Transverse colon (tissue), 4 donors: ENCODE results near the gene MCL1. TPM values are rescaled to one million over a fixed set of nuclear protein-coding genes. Genes with fewer than 3 reads are reported as not detected.

ENCODE experiments used
- DNase-seq: peaks from one replicate; pipeline ENCODE4 v3.0.0-alpha.2; 2019
- H3K27ac ChIP-seq, 4 donors: fragments of 200-600 bp; sonication (generic); 2 replicates each; pipeline ENCODE4 v1.5.1; 2016 to 2018; ENCODE audit warnings: inconsistent platforms in 4 of 4
- H3K27me3 ChIP-seq: fragments of 200-600 bp; sonication (generic); 2 replicates; pipeline ENCODE4 v1.5.1; 2017; ENCODE audit warnings: inconsistent platforms
- H3K36me3 ChIP-seq, 4 donors: fragments of 200-600 bp; sonication (generic); 2 replicates each; pipeline ENCODE4 v1.5.1; 2017 to 2019; ENCODE audit warnings: inconsistent platforms in 4 of 4
- H3K4me1 ChIP-seq, 4 donors: fragments of 200-600 bp; sonication (generic); 2 replicates each; pipeline ENCODE4 v1.5.1; 2017 to 2020; ENCODE audit warnings: inconsistent platforms in 4 of 4
- H3K4me3 ChIP-seq, 4 donors: fragments of 200-600 bp; sonication (generic); 1 replicate in 1 of 4; 2 replicates in 3 of 4; pipeline versions ENCODE4 v1.5.1 to v1.6.1; 2017 to 2019; ENCODE audit warnings: inconsistent platforms in 4 of 4
- H3K9me3 ChIP-seq, 2 donors: fragments of 200-600 bp; sonication (generic); 2 replicates each; pipeline ENCODE4 v1.5.1; 2017 to 2019; ENCODE audit warnings: inconsistent platforms in 2 of 2
- EP300 ChIP-seq: sonication (generic); formaldehyde crosslinking; IDR thresholded peaks from one replicate; pipeline ENCODE4 v1.6.1; 2017; ENCODE audit warnings: antibody characterized with exemption, low read depth
- POLR2A ChIP-seq: fragments of 450-650 bp; IDR thresholded peaks from one replicate; pipeline ENCODE4 v1.6.1; 2016; ENCODE audit warnings: antibody characterized with exemption, mild to moderate bottlenecking, moderate library complexity
- POLR2AphosphoS5 ChIP-seq, 3 donors: sonication (generic); formaldehyde crosslinking; IDR thresholded peaks; one replicate each; pipeline ENCODE4 v1.6.1; 2016; ENCODE audit warnings: antibody characterized with exemption in 3 of 3
- WGBS, 2 donors: methylation state at CpG; one replicate each; pipeline ENCODE4 v1.1.5; 2018; ENCODE audit warnings: low coverage in 1 of 2; 5-methylcytosine and 5-hydroxymethylcytosine counted together
- in situ Hi-C, 4 donors: fragments of 200-750 bp; cut with MboI; loops; one replicate each; pipeline versions ENCODE4 v1.15.0 to v1.15.1; 2017; ENCODE audit warnings: low sequenced_read_pairs in 3 of 4, low pct_ligation_motif_present in 1 of 4, low pct_unique_long_range_greater_than_20kb in 1 of 4
- intact Hi-C: fragments of 100-400 bp; cut with DNase I; formaldehyde crosslinking; loops from one replicate; pipeline ENCODE4 v1.15.1; 2023; ENCODE audit warnings: low total_unique reads
- total RNA-seq, 4 donors: library from RNA; depleted of rRNA; stranded (reverse); fragments of >200 nt; gene quantifications; one replicate each; pipeline ENCODE4 v1.1.0, GENCODE V29; 2016
- TF ChIP-seq, protein P1 (sequence below), 5 experiments: fragments of 200-600 bp in 3 of 5; fragments of 450-650 bp in 2 of 5; sonication (generic) in 3 of 5; IDR thresholded peaks; 1 replicate in 2 of 5; 2 replicates in 3 of 5; pipeline ENCODE4 v1.5.1; 2016 to 2017; ENCODE audit warnings: antibody characterized with exemption in 5 of 5, inconsistent platforms in 3 of 5, mild to moderate bottlenecking in 2 of 5, moderate library complexity in 1 of 5

The MCL1 gene
- total RNA-seq, 4 donors from 2014 or later: 176 to 395 (median 269) TPM

DNA sequence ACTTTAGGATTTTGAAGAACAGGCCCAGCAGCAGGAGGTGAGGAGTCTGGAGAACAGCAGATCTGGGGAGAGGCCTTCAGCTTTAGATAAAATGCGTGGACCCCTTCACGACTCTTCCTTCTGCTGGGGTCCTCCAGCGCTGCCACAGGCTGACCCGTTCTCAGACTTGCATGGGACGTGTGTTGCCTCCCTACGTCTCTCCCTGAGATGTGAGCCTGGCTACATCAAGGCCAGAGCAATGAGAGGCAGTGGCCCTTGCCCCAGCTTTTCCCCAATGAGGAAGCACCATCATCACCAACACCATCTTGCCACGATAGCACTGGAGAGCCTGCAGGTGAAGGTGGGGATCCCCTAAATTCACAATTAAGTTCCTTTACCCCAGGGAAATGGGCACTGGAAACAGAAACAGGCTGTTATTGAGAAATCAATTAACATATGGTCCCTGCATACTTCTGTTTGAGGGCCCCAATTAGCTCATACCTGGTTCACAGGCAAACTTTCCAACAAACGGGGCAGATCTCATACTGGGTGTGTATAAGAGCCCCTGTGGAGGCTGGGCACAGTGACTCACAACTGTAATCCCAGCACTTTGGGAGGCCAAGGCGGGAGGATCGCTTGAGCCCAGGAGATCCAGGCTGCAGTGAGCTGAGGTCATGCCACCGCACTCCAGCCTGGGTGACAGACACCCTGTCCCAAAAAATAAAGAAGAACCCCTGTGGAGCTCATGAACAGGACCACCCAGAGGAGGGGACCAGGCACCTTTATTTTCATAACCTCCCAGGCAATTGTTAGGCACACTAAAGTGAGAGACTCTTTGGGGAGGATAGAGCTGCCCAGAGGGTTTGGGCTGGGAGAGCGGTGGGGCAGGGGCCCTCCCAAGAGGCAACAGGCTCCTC is 42.3 kb downstream of the MCL1 start:
- no peaks in the 10 kb centered on the region for H3K36me3 ChIP-seq
- H3K27me3 ChIP-seq: no peaks in the 10 kb centered on the region
- intact Hi-C loops (loop anchor here (10.0 kb wide), 1 partner anchor 52 kb away; the partner anchor contains the start of gene TARS2), in situ Hi-C loops (loop anchor here in 3 of 4 donors (10.0 kb wide), 2 partner anchors 52 to 72 kb away; partner anchors contain the start of gene TARS2 (in 1 of the 3))
- 89% methylated on average over 12 of the region's 12 CpGs; no CpG with 5 or more reads in 1 of the 2 donors for WGBS, 2 donors
- no peak for TF ChIP-seq EP300
- TF ChIP-seq, protein P1, sequence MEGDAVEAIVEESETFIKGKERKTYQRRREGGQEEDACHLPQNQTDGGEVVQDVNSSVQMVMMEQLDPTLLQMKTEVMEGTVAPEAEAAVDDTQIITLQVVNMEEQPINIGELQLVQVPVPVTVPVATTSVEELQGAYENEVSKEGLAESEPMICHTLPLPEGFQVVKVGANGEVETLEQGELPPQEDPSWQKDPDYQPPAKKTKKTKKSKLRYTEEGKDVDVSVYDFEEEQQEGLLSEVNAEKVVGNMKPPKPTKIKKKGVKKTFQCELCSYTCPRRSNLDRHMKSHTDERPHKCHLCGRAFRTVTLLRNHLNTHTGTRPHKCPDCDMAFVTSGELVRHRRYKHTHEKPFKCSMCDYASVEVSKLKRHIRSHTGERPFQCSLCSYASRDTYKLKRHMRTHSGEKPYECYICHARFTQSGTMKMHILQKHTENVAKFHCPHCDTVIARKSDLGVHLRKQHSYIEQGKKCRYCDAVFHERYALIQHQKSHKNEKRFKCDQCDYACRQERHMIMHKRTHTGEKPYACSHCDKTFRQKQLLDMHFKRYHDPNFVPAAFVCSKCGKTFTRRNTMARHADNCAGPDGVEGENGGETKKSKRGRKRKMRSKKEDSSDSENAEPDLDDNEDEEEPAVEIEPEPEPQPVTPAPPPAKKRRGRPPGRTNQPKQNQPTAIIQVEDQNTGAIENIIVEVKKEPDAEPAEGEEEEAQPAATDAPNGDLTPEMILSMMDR (IDR thresholded peaks at IDR 0.05): no peak
- no peak for TF ChIP-seq POLR2A
- TF ChIP-seq POLR2AphosphoS5 (IDR thresholded peaks at IDR 0.05): no peak
- DNase-seq: no peak
- H3K4me3 ChIP-seq: no peak overlapping the region
- peak overlapping the region in 2 of 4 donors; percentile 66 to 67 for H3K27ac ChIP-seq
- peaks cover 0 to 32% (median 14%) of the 10 kb centered on the region in 4 donors for H3K4me1 ChIP-seq
- no peaks in the 10 kb centered on the region for H3K9me3 ChIP-seq

DNA sequence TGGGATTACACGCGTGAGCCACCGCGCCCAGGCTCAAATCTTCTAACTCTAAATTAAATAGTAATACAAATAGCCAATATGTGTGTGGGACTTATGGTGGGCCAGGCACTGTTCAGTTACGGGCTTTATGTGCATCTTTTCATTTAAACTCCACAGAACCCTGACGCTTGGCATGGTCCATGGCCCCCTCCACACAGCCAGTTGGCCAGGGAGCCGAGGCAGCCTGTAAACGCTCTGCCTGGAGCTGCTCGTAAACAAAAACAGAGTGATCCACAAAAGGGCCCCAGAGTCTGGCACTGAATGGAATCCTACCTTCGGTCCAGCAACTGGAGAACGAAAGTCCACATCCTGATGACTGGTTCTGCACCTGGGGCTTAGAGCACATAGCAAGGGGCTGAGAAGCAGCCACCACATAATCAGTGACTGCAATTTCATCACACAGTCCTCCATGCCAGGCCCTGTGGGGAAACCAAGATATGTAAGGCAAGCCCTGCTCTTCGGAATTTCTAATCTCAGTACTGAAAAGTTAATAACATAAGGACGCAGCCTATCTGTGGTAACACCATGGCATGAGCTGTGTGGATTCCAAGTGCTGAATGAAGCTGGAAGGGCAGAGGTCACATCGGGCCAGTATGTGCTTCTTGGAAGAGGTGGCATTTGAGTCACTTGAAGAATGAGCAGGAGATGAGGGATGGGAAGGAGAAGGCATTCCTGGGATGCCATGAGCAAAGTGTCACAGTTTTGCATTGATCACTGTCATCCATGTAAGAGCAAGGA is 43.7 kb downstream of the MCL1 start:
- no peak for DNase-seq
- no peak overlapping the region for H3K4me3 ChIP-seq
- no peak overlapping the region for H3K27ac ChIP-seq
- intact Hi-C loops: loop anchor here (10.0 kb wide), 1 partner anchor 51 kb away; the partner anchor contains the start of gene TARS2
- in situ Hi-C loops: loop anchor here in 3 of 4 donors (10.0 kb wide), 2 partner anchors 51 to 71 kb away; partner anchors contain the start of gene TARS2 (in 1 of the 3)
- no peak for TF ChIP-seq POLR2A
- no peak for TF ChIP-seq EP300
- TF ChIP-seq, protein P1 (IDR thresholded peaks at IDR 0.05): no peak
- no peak for TF ChIP-seq POLR2AphosphoS5 (IDR thresholded peaks at IDR 0.05)
- H3K27me3 ChIP-seq: no peaks in the 10 kb centered on the region
- H3K9me3 ChIP-seq: no peaks in the 10 kb centered on the region
- WGBS, 2 donors: 91 to 93% methylated on average over 3 to 14 of the region's 14 CpGs
- peaks cover 0 to 43% (median 20%) of the 10 kb centered on the region in 4 donors for H3K4me1 ChIP-seq
- no peaks in the 10 kb centered on the region for H3K36me3 ChIP-seq

DNA sequence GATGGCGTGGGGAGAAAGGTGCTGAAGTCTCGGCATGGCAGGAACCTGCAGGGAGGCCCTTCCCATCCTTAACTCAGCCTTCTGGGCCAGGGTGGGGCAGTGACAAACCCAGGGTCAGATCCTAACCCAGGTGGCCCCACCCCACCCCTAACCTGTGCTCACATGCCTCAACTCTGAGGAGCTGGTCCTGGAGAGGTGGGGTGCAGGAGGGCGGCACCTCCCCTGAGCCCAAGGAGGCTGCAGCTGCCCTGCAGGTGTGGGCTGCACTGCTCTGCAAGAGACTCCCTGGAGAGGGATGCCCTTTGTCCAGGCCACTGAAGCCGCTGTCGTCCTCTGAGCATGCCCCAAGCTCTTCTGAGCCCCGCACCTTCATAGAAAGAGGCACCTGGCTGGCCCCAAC is 45.4 kb downstream of the MCL1 start:
- peaks cover 0 to 50% (median 30%) of the 10 kb centered on the region in 4 donors for H3K4me1 ChIP-seq
- H3K9me3 ChIP-seq: no peaks in the 10 kb centered on the region
- WGBS, 2 donors: 81% methylated on average over 6 of the region's 6 CpGs; no CpG with 5 or more reads in 1 of the 2 donors
- in situ Hi-C loops (loop anchor here in 3 of 4 donors (10.0 kb wide), 2 partner anchors 49 to 69 kb away; partner anchors contain the start of gene TARS2 (in 1 of the 3)), intact Hi-C loops (loop anchor here (10.0 kb wide), 1 partner anchor 49 kb away; the partner anchor contains the start of gene TARS2)
- TF ChIP-seq EP300: no peak
- TF ChIP-seq POLR2A: no peak
- no peak for TF ChIP-seq POLR2AphosphoS5 (IDR thresholded peaks at IDR 0.05)
- TF ChIP-seq, protein P1 (IDR thresholded peaks at IDR 0.05): no peak
- peak overlapping the region in 1 of 4 donors; percentile 87 for H3K27ac ChIP-seq
- no peak for DNase-seq
- no peak overlapping the region for H3K4me3 ChIP-seq
- H3K36me3 ChIP-seq: no peaks in the 10 kb centered on the region
- no peaks in the 10 kb centered on the region for H3K27me3 ChIP-seq
